DOHH2 (cell line): ENCODE data around the gene IGF1R.

ENCODE experiments used
- H3F3A ChIP-seq: fragments of 200-600 bp; sonication (generic), shearing (Covaris generic); 2 replicates; pipeline ENCODE4 v1.6.0; 2016; ENCODE audit warnings: antibody characterized with exemption, mild to moderate bottlenecking; ENCODE audit not compliant: control insufficient read depth, insufficient read depth
- H3K27ac ChIP-seq: fragments of 200-600 bp; sonication (generic); 2 replicates; pipeline ENCODE4 v1.5.1; 2014; ENCODE audit warnings: low read depth, mild to moderate bottlenecking, low read length, moderate library complexity
- H3K27me3 ChIP-seq: fragments of 200-600 bp; sonication (generic); 2 replicates; pipeline ENCODE4 v1.6.1; 2014; ENCODE audit warnings: mild to moderate bottlenecking, low read length, mixed read lengths; ENCODE audit not compliant: control insufficient read depth
- H3K36me3 ChIP-seq: fragments of 200-600 bp; sonication (generic); 2 replicates; pipeline ENCODE4 v1.6.1; 2014; ENCODE audit warnings: mild to moderate bottlenecking, low read length, moderate library complexity, mixed read lengths; ENCODE audit not compliant: control insufficient read depth
- H3K4me1 ChIP-seq: fragments of 200-600 bp; sonication (generic); 2 replicates; pipeline ENCODE4 v1.6.1; 2014; ENCODE audit warnings: mild to moderate bottlenecking, low read length, mixed read lengths; ENCODE audit not compliant: control insufficient read depth
- H3K4me2 ChIP-seq: fragments of 200-600 bp; sonication (generic); 2 replicates; pipeline ENCODE4 v1.6.0; 2014; ENCODE audit warnings: mild to moderate bottlenecking, low read length, moderate library complexity
- H3K4me3 ChIP-seq: fragments of 200-600 bp; sonication (generic); 2 replicates; pipeline ENCODE4 v1.5.1; 2014; ENCODE audit warnings: mild to moderate bottlenecking, low read length, mixed read lengths
- H3K79me2 ChIP-seq: fragments of 200-600 bp; sonication (generic); 2 replicates; pipeline ENCODE4 v1.6.1; 2014; ENCODE audit warnings: mild to moderate bottlenecking, low read length, mixed read lengths; ENCODE audit not compliant: control insufficient read depth
- H3K9me2 ChIP-seq: fragments of 200-600 bp; sonication (generic); replicated peaks from 2 replicates; pipeline ENCODE4 v1.6.1; 2014; ENCODE audit warnings: mild to moderate bottlenecking, low read length, mixed read lengths; ENCODE audit not compliant: control insufficient read depth
- H3K9me3 ChIP-seq: fragments of 200-600 bp; sonication (generic); 2 replicates; pipeline ENCODE4 v1.6.1; 2014; ENCODE audit warnings: antibody characterized with exemption, low read length, mixed read lengths; ENCODE audit not compliant: control insufficient read depth, insufficient read depth
- H4K20me1 ChIP-seq: fragments of 200-600 bp; sonication (generic); 2 replicates; pipeline ENCODE4 v1.6.0; 2014; ENCODE audit warnings: low read depth, mild to moderate bottlenecking, antibody characterized with exemption, low read length, moderate library complexity; ENCODE audit not compliant: control insufficient read depth, insufficient read depth
- EZH2phosphoT487 ChIP-seq: fragments of 200-600 bp; sonication (generic); IDR thresholded peaks from 2 replicates; pipeline ENCODE4 v1.6.1; 2017; ENCODE audit warnings: borderline replicate concordance, mild to moderate bottlenecking, antibody characterized with exemption, low read length, moderate library complexity, mixed read lengths
- TF ChIP-seq, protein P1 (sequence below): fragments of 200-600 bp; sonication (generic); IDR thresholded peaks from one replicate; pipeline ENCODE4 v1.5.1; 2014; ENCODE audit warnings: antibody characterized with exemption, mild to moderate bottlenecking, low read depth, low read length; ENCODE audit not compliant: poor library complexity, severe bottlenecking

Gene IGF1R

GRCh38 chr15:98884894-98885293, 236.6 kb downstream of the IGF1R start:
- no peaks in the 10 kb centered on the region for H3K9me3 ChIP-seq
- no peak overlapping the region for H3K27ac ChIP-seq
- H3K9me2 ChIP-seq: no peaks in the 10 kb centered on the region
- H3K27me3 ChIP-seq: peaks cover 3% of the 10 kb centered on the region; the same call in 1 of the 2 replicates
- no peaks in the 10 kb centered on the region for H3F3A ChIP-seq
- peaks cover 14% of the 10 kb centered on the region for H3K4me1 ChIP-seq
- no peak overlapping the region for H3K4me2 ChIP-seq
- no peak for TF ChIP-seq EZH2phosphoT487
- TF ChIP-seq, protein P1, sequence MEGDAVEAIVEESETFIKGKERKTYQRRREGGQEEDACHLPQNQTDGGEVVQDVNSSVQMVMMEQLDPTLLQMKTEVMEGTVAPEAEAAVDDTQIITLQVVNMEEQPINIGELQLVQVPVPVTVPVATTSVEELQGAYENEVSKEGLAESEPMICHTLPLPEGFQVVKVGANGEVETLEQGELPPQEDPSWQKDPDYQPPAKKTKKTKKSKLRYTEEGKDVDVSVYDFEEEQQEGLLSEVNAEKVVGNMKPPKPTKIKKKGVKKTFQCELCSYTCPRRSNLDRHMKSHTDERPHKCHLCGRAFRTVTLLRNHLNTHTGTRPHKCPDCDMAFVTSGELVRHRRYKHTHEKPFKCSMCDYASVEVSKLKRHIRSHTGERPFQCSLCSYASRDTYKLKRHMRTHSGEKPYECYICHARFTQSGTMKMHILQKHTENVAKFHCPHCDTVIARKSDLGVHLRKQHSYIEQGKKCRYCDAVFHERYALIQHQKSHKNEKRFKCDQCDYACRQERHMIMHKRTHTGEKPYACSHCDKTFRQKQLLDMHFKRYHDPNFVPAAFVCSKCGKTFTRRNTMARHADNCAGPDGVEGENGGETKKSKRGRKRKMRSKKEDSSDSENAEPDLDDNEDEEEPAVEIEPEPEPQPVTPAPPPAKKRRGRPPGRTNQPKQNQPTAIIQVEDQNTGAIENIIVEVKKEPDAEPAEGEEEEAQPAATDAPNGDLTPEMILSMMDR: no peak
- H4K20me1 ChIP-seq: peaks cover 8% of the 10 kb centered on the region
- no peak overlapping the region for H3K4me3 ChIP-seq
- no peaks in the 10 kb centered on the region for H3K79me2 ChIP-seq
- no peaks in the 10 kb centered on the region for H3K36me3 ChIP-seq

DNA sequence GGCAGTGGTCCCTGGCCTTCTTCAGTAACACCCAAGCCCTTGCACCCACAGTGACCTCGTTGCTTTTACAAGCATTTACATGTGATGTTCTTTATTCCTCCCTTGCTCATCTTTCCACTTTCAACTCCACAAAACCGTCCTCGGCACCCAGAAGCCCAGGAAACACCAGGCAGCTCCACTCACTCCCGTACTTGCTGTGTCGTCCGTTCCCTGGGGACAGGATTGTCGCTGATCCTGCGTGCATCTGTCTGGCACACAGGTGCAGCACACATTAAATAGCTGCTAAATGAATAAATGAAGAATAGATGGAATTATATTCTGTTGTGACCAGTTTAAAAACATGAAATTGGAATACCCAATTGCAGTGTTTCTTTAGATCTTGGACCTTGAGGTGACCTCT, 239.6 kb downstream of the IGF1R start:
- no peaks in the 10 kb centered on the region for H3K27me3 ChIP-seq
- H4K20me1 ChIP-seq: no peaks in the 10 kb centered on the region
- TF ChIP-seq, protein P1: no peak
- TF ChIP-seq EZH2phosphoT487: no peak
- no peak overlapping the region for H3K4me2 ChIP-seq
- no peaks in the 10 kb centered on the region for H3F3A ChIP-seq
- H3K4me3 ChIP-seq: no peak overlapping the region
- peaks cover 6% of the 10 kb centered on the region; the same call in 1 of the 2 replicates for H3K4me1 ChIP-seq
- no peaks in the 10 kb centered on the region for H3K79me2 ChIP-seq
- H3K27ac ChIP-seq: no peak overlapping the region
- no peaks in the 10 kb centered on the region for H3K9me3 ChIP-seq
- no peaks in the 10 kb centered on the region for H3K9me2 ChIP-seq
- no peaks in the 10 kb centered on the region for H3K36me3 ChIP-seq

DNA sequence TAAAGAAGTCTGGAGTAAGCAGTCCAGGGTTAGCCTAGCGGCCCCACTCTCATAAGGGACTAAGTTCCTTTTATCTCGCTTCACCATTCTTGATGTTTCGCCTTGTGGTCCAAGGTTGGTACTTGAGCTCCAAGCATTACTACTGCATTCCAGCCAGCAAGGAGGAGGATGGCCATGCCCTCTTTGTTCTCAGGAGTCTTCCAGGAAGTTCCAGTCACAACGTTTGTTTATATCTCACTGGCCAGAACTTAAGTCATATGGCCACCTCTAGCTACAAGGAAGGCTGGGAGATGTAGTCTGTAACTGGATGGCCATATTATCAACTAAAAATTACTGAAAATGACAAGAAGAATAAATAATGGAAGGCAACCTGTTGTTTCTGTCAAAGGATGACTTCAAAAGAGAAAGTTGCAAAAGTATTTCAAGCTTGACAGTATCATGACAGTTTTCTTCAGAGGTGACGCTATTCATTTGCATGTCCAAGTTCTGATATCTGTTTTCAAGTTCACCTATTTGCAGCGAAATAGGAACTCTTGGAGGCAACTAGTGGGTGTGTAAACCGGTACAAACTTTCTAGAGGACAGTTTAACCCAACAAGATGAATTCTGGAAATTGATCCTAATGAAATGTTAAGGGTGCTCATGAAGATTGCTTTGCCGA, 240.6 kb downstream of the IGF1R start:
- H4K20me1 ChIP-seq: no peaks in the 10 kb centered on the region
- peaks cover 6% of the 10 kb centered on the region; the same call in 1 of the 2 replicates for H3K4me1 ChIP-seq
- H3F3A ChIP-seq: no peaks in the 10 kb centered on the region
- H3K36me3 ChIP-seq: no peaks in the 10 kb centered on the region
- no peaks in the 10 kb centered on the region for H3K27me3 ChIP-seq
- H3K27ac ChIP-seq: no peak overlapping the region
- TF ChIP-seq, protein P1: no peak
- TF ChIP-seq EZH2phosphoT487: no peak
- H3K9me2 ChIP-seq: no peaks in the 10 kb centered on the region
- no peak overlapping the region for H3K4me2 ChIP-seq
- no peak overlapping the region for H3K4me3 ChIP-seq
- no peaks in the 10 kb centered on the region for H3K9me3 ChIP-seq
- H3K79me2 ChIP-seq: no peaks in the 10 kb centered on the region
